ENCODE results near the gene NMNAT2. TPM values are rescaled to one million over a fixed set of nuclear protein-coding genes. Genes with fewer than 3 reads are reported as not detected.
A peak's percentile ranks its signal among the peaks of the same experiment; 100 is the strongest.
"Not testable (repeated sequence)": the region's sequence is repeated elsewhere in the genome, so short reads cannot be mapped to it uniquely, and the experiment has no call there.

The NMNAT2 gene
- total and polyA plus RNA-seq, 2 experiments from 2014 or later, result 3.6 to 10.0 TPM

DNA sequence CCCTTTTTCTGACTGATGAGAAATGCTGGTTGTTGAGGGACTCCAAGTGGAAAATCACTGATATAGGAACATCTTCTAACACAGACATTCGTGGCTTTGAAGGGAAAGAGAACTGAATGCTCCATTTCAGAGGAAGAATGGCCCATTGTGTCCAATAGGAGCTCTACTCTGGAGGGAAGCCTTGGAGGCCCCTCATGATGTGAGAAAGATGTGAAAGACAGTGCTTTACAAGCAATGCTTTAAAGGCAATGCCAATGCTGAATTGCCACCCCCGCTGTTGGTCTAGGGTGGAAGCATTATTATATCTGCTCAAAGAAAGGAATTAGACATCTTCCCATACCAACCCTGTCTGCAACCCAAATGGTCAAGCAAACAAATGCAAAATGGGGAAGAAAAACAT lies 13.7 kb downstream of the NMNAT2 start (continued):
- TF ChIP-seq ETS1 (IDR thresholded peaks at IDR 0.05) (no peak), REST (IDR thresholded peaks at IDR 0.05; ENCODE audit: unreplicated experiment) (no peak), POLR2AphosphoS5 (IDR thresholded peaks at IDR 0.05; ENCODE audit: low read depth) (no peak), ZNF114 (CRISPR knock-in tag; IDR thresholded peaks at IDR 0.05) (no peak), CTCF (conservative IDR thresholded peaks at IDR 0.05; ENCODE audit: low read depth in 2 of 2) (no peak), EZH2phosphoT487 (IDR thresholded peaks at IDR 0.05; ENCODE audit: unreplicated experiment) (no peak), ZNF331 (CRISPR knock-in tag; IDR thresholded peaks at IDR 0.05; ENCODE audit: low read depth) (no peak), EZH2 (IDR thresholded peaks at IDR 0.05; ENCODE audit: low read depth, unreplicated experiment) (no peak), STAT1 (IDR thresholded peaks at IDR 0.05; ENCODE audit: unreplicated experiment) (no peak), NANOG (IDR thresholded peaks at IDR 0.05; ENCODE audit: borderline replicate concordance) (no peak)

DNA sequence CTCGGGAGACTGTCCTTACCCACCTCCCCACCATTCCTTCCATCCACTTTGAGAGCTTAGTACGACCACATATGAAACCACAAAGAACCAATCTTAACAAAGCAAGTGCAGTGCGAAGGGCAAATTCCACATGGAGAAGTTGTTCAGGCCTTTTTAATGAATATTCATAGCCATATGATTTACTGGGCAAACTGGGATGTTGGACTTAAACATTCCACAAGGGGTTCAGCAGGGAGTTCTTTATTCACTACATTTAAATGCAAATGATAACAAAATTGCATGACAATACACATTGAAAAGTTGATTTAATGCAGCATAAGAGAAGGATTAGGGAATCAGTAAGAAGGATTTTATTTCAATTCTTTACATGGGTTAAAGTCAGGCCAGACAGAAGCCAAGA lies 14.7 kb downstream of the NMNAT2 start:
- Mint-ChIP-seq H3K36me3 (ENCODE audit: low read depth) (no peaks in the 10 kb centered on the region; the same call in 1 of the 3 replicates), H3K4me3 (peak overlapping the region; percentile 52), H3K9me3 (no peaks in the 10 kb centered on the region; the same call in 1 of the 3 replicates), H3K4me1 (peaks cover 46% of the 10 kb centered on the region), H3K27ac (peak overlapping the region; percentile 94), H3K27me3 (ENCODE audit: insufficient read depth, low read depth, poor library complexity) (peaks cover 4% of the 10 kb centered on the region)
- Histone ChIP-seq H4K20me1 (replicated peaks; ENCODE audit: insufficient read depth) (no peaks in the 10 kb centered on the region), H3K4me2 (peak overlapping the region; percentile 41), H3K36me3 (ENCODE audit: insufficient read depth) (0 out of 2 replicates have a peak, but pooled peaks cover 3% of the 10 kb centered on the region), H3K4me3 (no peak overlapping the region), H3K4me1 (ENCODE audit: insufficient read depth) (peaks cover 31% of the 10 kb centered on the region), H3F3A (replicated peaks; ENCODE audit: low read depth) (peaks cover 10% of the 10 kb centered on the region; the same call in 1 of the 2 replicates), H3K27me3 (ENCODE audit: insufficient read depth) (no peaks in the 10 kb centered on the region), H3K9me2 (ENCODE audit: insufficient read depth) (no peaks in the 10 kb centered on the region), H3K79me2 (replicated peaks; ENCODE audit: insufficient read depth) (peaks cover 1% of the 10 kb centered on the region; the same call in 1 of the 2 replicates), H2AFZ (no peak overlapping the region), H3K27ac (ENCODE audit: low read depth) (peak overlapping the region; percentile 84)
- TF ChIP-seq JUNB (IDR thresholded peaks at IDR 0.05; ENCODE audit: unreplicated experiment) (no peak), ETS1 (IDR thresholded peaks at IDR 0.05) (no peak), NANOG (IDR thresholded peaks at IDR 0.05; ENCODE audit: borderline replicate concordance) (peak; percentile 88), CTCF (conservative IDR thresholded peaks at IDR 0.05; ENCODE audit: low read depth in 2 of 2) (no peak)
- peak; percentile 86 for DNase-seq (ENCODE audit: low spot score)
- ATAC-seq, result peak; percentile 82

GRCh38 chr1:183401565-183401964 lies 16.6 kb downstream of the NMNAT2 start:
- H3K9me2 ChIP-seq (ENCODE audit: insufficient read depth); H3K79me2 ChIP-seq (replicated peaks; ENCODE audit: insufficient read depth); H3K4me3 ChIP-seq; H3K27me3 Mint-ChIP-seq (ENCODE audit: insufficient read depth, low read depth, poor library complexity); H3K9me3 Mint-ChIP-seq; H4K20me1 ChIP-seq (replicated peaks; ENCODE audit: insufficient read depth); H2AFZ ChIP-seq; H3K27me3 ChIP-seq (ENCODE audit: insufficient read depth); H3K27ac ChIP-seq (ENCODE audit: low read depth); H3K4me2 ChIP-seq; ATAC-seq; H3K36me3 Mint-ChIP-seq (ENCODE audit: low read depth); DNase-seq (ENCODE audit: low spot score); H3K27ac Mint-ChIP-seq; H3K36me3 ChIP-seq (ENCODE audit: insufficient read depth); H3K4me3 Mint-ChIP-seq: not testable (repeated sequence)
- peaks cover 42% of the 10 kb centered on the region for H3K4me1 Mint-ChIP-seq
- peaks cover 10% of the 10 kb centered on the region; the same call in 1 of the 2 replicates for H3F3A ChIP-seq (replicated peaks; ENCODE audit: low read depth)
- H3K4me1 ChIP-seq (ENCODE audit: insufficient read depth), result peaks cover 31% of the 10 kb centered on the region
